Endothelial cell (in vitro differentiated cells): ENCODE data around the gene RXRG. TPM values are rescaled to one million over a fixed set of nuclear protein-coding genes. Genes with fewer than 3 reads are reported as not detected.

Experiments
- DNase-seq: peaks from one replicate; pipeline ENCODE4 v3.0.0; 2021; ENCODE audit warnings: low spot score
- H3K27ac Mint-ChIP-seq: one replicate; pipeline ENCODE4 v1.8.0; 2021; ENCODE audit warnings: mixed read lengths, inconsistent platforms; ENCODE audit not compliant: unreplicated experiment
- H3K27me3 Mint-ChIP-seq: one replicate; pipeline ENCODE4 v1.8.0; 2021; ENCODE audit warnings: mild to moderate bottlenecking, moderate library complexity, mixed read lengths, inconsistent platforms; ENCODE audit not compliant: unreplicated experiment
- H3K36me3 Mint-ChIP-seq: one replicate; pipeline ENCODE4 v1.8.0; 2021; ENCODE audit warnings: mild to moderate bottlenecking, low read depth, mixed read lengths, inconsistent platforms; ENCODE audit not compliant: unreplicated experiment
- H3K4me1 Mint-ChIP-seq: one replicate; pipeline ENCODE4 v1.8.0; 2021; ENCODE audit warnings: mild to moderate bottlenecking, mixed read lengths, inconsistent platforms; ENCODE audit not compliant: unreplicated experiment
- H3K4me3 Mint-ChIP-seq: one replicate; pipeline ENCODE4 v1.8.0; 2021; ENCODE audit warnings: mild to moderate bottlenecking, mixed read lengths, inconsistent platforms; ENCODE audit not compliant: unreplicated experiment
- H3K9me3 Mint-ChIP-seq: one replicate; pipeline ENCODE4 v1.8.0; 2021; ENCODE audit warnings: mixed read lengths, inconsistent platforms; ENCODE audit not compliant: unreplicated experiment
- CTCF ChIP-seq: fragments of 200-600 bp; sonication (generic); IDR thresholded peaks from one replicate; pipeline ENCODE4 v1.5.0; 2021; ENCODE audit warnings: antibody characterized with exemption; ENCODE audit not compliant: unreplicated experiment
- total RNA-seq: library from RNA; stranded (reverse); fragmentation: NEBNext Ultra II Directional; extraction: Animal tissue kit (Norgen Biotek cat#: 25700); gene quantifications from one replicate; pipeline ENCODE4 v1.2.1, GENCODE V29; 2021; ENCODE audit not compliant: unreplicated experiment

Gene RXRG
- total RNA-seq, 1 donor from 2014 or later, result not detected

DNA sequence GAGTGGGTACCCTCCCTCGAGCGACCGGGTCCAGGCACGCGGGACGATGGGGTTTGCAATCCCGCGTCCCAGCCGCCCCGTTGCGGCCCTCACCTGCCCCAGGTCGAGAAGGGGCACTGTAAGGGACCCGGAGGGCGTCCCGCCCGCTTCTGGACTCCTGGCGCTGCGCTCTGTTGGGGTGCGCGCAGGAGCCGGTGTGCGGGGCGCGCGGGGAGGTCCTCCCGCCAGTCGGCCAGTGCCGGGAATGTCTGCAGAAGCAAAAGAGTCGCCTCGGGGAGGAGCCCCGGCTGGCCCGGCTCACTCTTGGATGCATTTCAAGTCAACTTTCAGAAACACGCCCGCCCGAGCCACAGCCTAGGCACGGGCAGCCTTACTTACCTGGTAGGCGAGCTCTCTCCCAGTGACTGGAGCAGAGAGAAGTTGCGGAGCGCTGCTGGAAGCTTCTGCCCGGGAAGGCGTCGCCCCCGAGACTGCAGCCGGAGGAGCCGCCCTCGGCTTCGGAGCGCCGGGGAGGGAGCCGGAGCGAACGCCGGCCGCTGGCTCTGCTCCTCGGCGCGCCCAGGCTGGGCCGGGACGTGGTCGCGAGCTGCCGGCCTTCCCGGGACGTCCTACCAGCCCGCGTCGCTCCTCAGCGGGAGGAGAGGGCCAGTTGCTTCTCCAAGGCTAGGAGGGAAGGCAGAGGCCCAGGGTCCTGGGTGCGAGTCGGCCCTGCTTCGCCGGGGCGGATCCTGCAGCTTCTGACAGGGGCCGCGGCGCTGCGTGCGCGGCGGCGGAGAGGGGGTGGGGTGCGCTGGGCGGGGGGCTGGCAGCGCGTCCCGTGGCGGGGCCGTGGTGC lies 88.7 kb downstream of the RXRG start, which contains the start of gene LMX1A:
Gene LMX1A, minus strand, starts transcription at position 739 of the 835 bp plus-strand sequence. CDS start 1,156 bp downstream, outside the sequence.
- H3K9me3 Mint-ChIP-seq, result no peaks in the 10 kb centered on the region
- H3K36me3 Mint-ChIP-seq, result no peaks in the 10 kb centered on the region
- DNase-seq, result peak; percentile 32
- H3K27ac Mint-ChIP-seq, result no peak within 1 kb of the TSS
- no peak for TF ChIP-seq CTCF
- peak within 1 kb of the TSS; percentile 73 for H3K4me3 Mint-ChIP-seq
- H3K27me3 Mint-ChIP-seq, result peaks cover 38% of the 10 kb centered on the region
- peaks cover 35% of the 10 kb centered on the region for H3K4me1 Mint-ChIP-seq

DNA sequence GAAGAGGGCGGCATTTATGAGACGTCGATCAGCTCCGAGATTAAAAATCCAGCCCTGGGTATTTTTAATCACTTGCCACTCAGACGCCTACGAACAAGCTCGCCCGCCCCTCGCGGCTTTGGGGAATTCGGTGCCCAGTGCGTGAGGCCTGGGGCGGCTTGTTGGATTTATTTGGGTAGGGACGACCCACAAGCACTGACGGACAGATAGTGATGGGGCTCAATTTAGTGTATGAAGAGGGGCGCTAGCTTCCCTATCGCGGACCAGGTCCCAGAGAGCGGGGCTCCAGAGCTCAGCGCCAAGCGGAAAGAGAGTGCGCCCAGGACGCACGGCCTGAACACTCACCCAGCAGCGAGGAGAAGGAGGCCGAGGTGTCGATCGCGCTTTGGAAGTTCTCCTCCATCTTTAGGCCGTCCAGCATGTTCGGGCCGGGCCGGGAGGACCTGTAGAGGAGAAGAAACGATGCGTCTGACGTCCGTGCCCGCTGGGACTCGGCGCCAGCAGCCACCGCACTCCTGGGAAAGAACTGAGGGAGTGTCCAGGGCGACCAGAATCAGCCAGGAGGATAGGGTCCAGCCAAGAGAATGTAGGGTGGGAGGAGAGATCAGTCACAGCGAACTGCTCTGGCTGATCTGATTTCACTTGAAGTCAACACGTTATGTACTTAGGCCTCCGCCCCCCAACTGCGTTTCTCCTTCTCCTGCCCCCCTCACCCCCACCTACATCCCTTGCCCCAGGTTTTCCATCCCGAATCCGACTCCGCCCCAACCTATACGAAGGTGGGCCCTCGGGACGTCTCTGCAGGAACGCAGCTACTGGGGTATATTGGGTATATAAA lies 89.6 kb downstream of the RXRG start:
- no peaks in the 10 kb centered on the region for H3K36me3 Mint-ChIP-seq
- TF ChIP-seq CTCF, result no peak
- H3K27me3 Mint-ChIP-seq, result peaks cover 38% of the 10 kb centered on the region
- peak; percentile 10 for DNase-seq
- peak overlapping the region; percentile 73 for H3K4me3 Mint-ChIP-seq
- H3K9me3 Mint-ChIP-seq, result no peaks in the 10 kb centered on the region
- H3K27ac Mint-ChIP-seq, result no peak overlapping the region
- peaks cover 35% of the 10 kb centered on the region for H3K4me1 Mint-ChIP-seq

- Mint-ChIP-seq H3K4me1 (peaks cover 35% of the 10 kb centered on the region), H3K4me3 (no peak overlapping the region), H3K27me3 (peaks cover 38% of the 10 kb centered on the region), H3K27ac (no peak overlapping the region), H3K36me3 (no peaks in the 10 kb centered on the region), H3K9me3 (no peaks in the 10 kb centered on the region)
- DNase-seq, result no peak
- TF ChIP-seq CTCF, result no peak
Observed at GRCh38 chr1:165354739-165355138, 90.2 kb downstream of the RXRG start.

GRCh38 chr1:165353731-165354671 lies 90.9 kb downstream of the RXRG start:
- TF ChIP-seq CTCF, result no peak
- H3K36me3 Mint-ChIP-seq, result no peaks in the 10 kb centered on the region
- no peak overlapping the region for H3K27ac Mint-ChIP-seq
- H3K9me3 Mint-ChIP-seq, result no peaks in the 10 kb centered on the region
- H3K4me1 Mint-ChIP-seq, result peaks cover 35% of the 10 kb centered on the region
- peak overlapping the region; percentile 33 for H3K4me3 Mint-ChIP-seq
- H3K27me3 Mint-ChIP-seq, result peaks cover 36% of the 10 kb centered on the region
- peak; percentile 43 for DNase-seq
